Measurements from ENCODE around the gene DHFR. TPM values are rescaled to one million over a fixed set of nuclear protein-coding genes. Genes with fewer than 3 reads are reported as not detected.
"Not testable (repeated sequence)": the region's sequence is repeated elsewhere in the genome, so short reads cannot be mapped to it uniquely, and the experiment has no call there.

The DHFR gene
- polyA plus RNA-seq, 12 donors: 21.3 to 55.4 (median 41.0) TPM; not detected in 1

- DNase-seq: no peak
These were observed 47.4 kb downstream of the DHFR start for GRCh38 chr5:80607343-80607742.

- DNase-seq: no peak
These were observed 53.7 kb downstream of the DHFR start for GRCh38 chr5:80600943-80601693.

DNA sequence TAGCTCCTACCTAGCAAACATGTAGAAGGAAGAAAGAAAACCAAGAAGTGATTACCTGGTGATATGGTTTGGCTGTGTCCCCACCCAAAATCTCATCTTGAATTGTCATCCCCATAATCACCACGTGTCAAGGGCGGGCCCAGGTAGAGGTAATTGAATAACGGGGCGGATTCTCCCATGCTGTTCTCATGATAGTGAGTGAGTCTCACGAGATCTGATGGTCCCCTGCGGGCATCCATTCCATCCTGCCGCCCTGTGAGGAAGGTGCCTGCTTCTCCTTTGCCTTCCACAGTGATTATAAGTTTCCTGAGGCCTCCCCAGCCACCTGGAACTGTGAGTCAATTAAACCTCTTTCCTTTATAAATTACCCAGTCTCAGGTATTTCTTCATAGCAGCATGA lies 57.3 kb downstream of the DHFR start:
- no peak for DNase-seq

DNA sequence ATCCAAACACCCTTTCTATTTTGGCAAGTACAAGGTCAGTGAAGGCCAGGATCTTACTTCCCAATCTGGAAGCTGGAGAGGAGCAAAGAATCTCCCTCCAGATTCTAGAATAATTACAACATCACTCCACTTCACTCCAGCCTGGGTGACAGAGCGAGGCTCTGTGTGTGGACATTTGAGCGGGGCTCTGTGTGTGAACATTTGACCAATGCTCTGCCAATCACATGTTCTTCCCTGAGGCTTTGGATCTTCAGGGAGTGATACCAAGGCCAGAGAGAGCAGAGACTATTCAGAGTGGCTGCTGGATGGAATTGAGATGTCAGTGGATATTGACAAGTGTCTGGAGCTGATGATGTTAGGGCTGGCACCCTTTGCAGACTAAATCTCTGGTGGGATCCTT lies 60.0 kb downstream of the DHFR start:
- DNase-seq: no peak

DNA sequence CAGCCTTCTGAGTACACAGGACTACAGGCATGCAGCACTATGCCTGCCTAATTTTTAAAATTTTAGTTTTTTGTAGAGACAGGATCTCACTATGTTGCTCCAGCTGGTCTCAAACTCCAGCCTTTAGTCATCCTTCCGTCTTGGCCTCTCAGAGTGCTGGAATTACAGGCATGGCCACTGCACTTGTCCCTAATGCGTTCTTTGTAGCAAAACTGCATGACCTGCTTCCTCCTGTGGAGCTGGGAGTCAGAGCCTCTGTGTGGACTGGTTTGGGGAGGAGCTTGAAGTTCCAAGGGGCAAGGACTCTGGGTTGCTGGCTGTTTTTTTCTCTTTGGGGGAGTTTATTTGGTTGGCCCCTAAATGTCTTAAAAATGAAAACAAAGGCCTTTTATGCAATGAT lies 62.0 kb downstream of the DHFR start:
- DNase-seq: no peak

- no peak for DNase-seq
These were observed 62.7 kb downstream of the DHFR start for GRCh38 chr5:80592105-80592504.

GRCh38 chr5:80591352-80591751 lies 63.4 kb downstream of the DHFR start:
- DNase-seq: no peak

DNA sequence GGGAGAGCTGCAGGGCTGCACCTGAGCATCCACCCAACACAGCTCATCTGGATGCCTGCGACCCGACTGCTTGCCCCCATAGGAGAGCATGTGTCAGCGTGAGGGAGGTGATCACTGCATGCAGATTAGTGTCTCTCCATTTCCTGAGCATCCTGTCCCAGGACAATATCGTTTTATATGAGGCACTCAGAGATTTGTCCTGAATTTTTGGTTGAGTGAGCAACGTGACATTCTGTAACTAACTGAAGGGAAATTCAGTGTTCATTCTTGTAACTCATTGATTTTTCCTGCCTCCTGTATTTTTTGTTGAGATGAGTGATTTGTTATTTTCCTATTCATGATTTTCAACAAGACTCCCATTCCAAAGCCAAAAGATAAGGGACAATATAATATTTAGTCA lies 64.0 kb downstream of the DHFR start:
- DNase-seq: no peak

GRCh38 chr5:80588858-80589540 lies 65.8 kb downstream of the DHFR start:
- no peak for DNase-seq

GRCh38 chr5:80584770-80585169 lies 70.0 kb downstream of the DHFR start:
- DNase-seq: no peak

GRCh38 chr5:80580291-80580690 lies 74.5 kb downstream of the DHFR start:
- not testable (repeated sequence) for DNase-seq

DNA sequence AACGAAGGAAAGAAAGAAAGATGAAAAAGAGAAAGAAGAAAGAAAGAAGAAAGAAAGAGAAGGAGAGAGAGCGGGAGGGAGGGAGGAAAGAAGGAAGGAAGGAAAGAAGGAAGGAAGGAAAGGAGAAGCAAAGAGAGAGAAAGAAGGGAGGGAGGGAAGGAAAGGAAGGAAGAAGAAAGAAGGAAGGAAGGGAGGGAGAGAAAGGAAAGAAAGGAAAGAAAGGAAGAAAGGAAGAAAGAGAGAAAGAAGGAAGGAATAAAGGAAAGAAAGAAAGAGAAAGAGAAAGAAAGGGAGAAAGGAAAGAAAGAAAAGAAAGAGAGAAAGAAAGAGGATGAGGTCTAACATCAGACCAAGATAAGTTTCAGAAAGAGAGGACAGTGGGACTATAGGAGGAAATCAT lies 75.7 kb downstream of the DHFR start:
- DNase-seq: no peak

DNA sequence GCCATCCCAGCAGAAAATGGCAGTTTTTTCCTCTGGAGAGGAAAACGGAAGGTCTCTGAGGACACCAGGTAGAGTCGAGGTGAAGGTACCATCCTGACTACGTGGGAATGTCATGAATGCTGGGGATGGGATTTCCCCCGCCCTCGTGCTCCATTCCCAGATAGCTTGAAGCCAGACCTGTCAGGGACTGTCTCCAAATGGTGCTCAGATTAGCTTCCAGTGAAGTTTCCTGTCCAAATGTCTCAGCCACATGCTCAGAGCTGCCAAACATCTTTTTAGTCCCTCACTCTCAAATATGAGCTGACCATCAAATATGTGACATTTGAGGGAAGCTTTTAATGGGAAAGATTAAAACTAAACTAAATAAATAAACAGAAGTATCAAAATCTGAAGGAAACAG lies 77.1 kb downstream of the DHFR start:
- no peak for DNase-seq

DNA sequence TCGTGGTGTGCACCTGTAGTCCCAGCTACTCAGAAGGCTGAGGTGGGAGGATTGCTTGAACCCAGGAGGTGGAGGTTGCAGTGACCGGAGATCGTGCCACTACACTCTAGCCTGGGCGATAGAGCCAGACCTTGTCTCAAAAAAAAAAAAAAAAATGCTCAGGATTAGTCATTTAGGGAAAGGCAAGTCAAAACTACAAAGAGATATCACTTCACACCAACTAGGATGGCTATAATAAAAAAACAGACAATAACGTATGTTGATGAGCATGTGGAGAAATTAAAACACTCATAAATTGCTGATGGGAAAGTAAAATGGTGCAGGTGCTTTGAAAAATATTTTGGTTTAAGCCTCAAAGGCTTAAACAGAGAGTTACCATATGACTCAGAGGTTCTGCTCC lies 78.4 kb downstream of the DHFR start:
- no peak for DNase-seq

Other genes with a start within 250 kb of the DHFR start
- 100 to 1,000 TPM in 2 of 12 donors, 10 to 100 TPM in 9, not detected in 1; 49.1 to 103 (median 75.4) TPM for gene ZFYVE16, start 246.9 kb downstream of the DHFR start, polyA plus RNA-seq (ENCODE audit: insufficient read length in 12 of 12)
- gene FAM151B, start 166.9 kb downstream of the DHFR start, polyA plus RNA-seq (ENCODE audit: insufficient read length in 12 of 12): 1 to 10 TPM in 10 of 12 donors, not detected in 2; 4.2 to 7.2 (median 5.3) TPM
- gene ANKRD34B, start 84.7 kb downstream of the DHFR start, polyA plus RNA-seq (ENCODE audit: insufficient read length in 12 of 12): under 1 TPM in 10 of 12 donors, not detected in 2; 0.15 to 0.85 (median 0.41) TPM
- 10 to 100 TPM in 9 of 12 donors, 1 to 10 TPM in 2, not detected in 1; 9.4 to 13.1 (median 12.4) TPM for gene MSH3, start 331 bp downstream of the DHFR start, polyA plus RNA-seq (ENCODE audit: insufficient read length in 12 of 12)

Data from muscle of arm (tissue), 12 donors.